ENCODE measurements around the gene MEFV.
"Not testable (repeated sequence)": the region's sequence is repeated elsewhere in the genome, so short reads cannot be mapped to it uniquely, and the experiment has no call there.

The MEFV gene

GRCh38 chr16:3223913-3224515 lies 32.4 kb downstream of the MEFV start:
- no peaks in the 10 kb centered on the region for H3K4me1 ChIP-seq (ENCODE audit: control insufficient read depth, insufficient read depth, low read length)
- H3K9me3 ChIP-seq (ENCODE audit: control insufficient read depth, low read length): peaks cover 8% of the 10 kb centered on the region
- WGBS, 2 experiments: 93 to 96% methylated on average over 7 to 10 of the region's 10 CpGs
- no peak overlapping the region for H3K27ac ChIP-seq (ENCODE audit: insufficient read depth, low read depth, low read length, poor library complexity, severe bottlenecking)
- H3K27me3 ChIP-seq (ENCODE audit: control insufficient read depth, insufficient read depth, low read length, poor library complexity, severe bottlenecking): no peaks in the 10 kb centered on the region
- H3K36me3 ChIP-seq (ENCODE audit: control insufficient read depth, insufficient read depth, low read length): peaks cover 36% of the 10 kb centered on the region
- H3K4me3 ChIP-seq (ENCODE audit: insufficient read depth, low read depth, low read length): no peak overlapping the region

GRCh38 chr16:3220839-3221238 lies 35.6 kb downstream of the MEFV start:
- WGBS, 2 experiments: 79 to 82% methylated on average over 9 to 10 of the region's 10 CpGs

GRCh38 chr16:3216263-3216640 lies 40.2 kb downstream of the MEFV start:
- no peak overlapping the region for H3K27ac ChIP-seq (ENCODE audit: insufficient read depth, low read depth, low read length, poor library complexity, severe bottlenecking)
- H3K4me1 ChIP-seq (ENCODE audit: control insufficient read depth, insufficient read depth, low read length): no peaks in the 10 kb centered on the region
- 61 to 63% methylated on average over 3 of the region's 3 CpGs for WGBS, 2 experiments

More at GRCh38 chr16:3220839-3221238, 35.6 kb downstream of the MEFV start:
- Histone ChIP-seq H3K4me1 (ENCODE audit: control insufficient read depth, insufficient read depth, low read length) (no peaks in the 10 kb centered on the region), H3K27ac (ENCODE audit: insufficient read depth, low read depth, low read length, poor library complexity, severe bottlenecking) (no peak overlapping the region), H3K4me3 (ENCODE audit: insufficient read depth, low read depth, low read length) (no peak overlapping the region), H3K36me3 (ENCODE audit: control insufficient read depth, insufficient read depth, low read length) (peaks cover 26% of the 10 kb centered on the region), H3K9me3 (ENCODE audit: control insufficient read depth, low read length) (peaks cover 8% of the 10 kb centered on the region), H3K27me3 (ENCODE audit: control insufficient read depth, insufficient read depth, low read length, poor library complexity, severe bottlenecking) (no peaks in the 10 kb centered on the region)

GRCh38 chr16:3215601-3216262 lies 40.7 kb downstream of the MEFV start:
- Histone ChIP-seq H3K36me3 (ENCODE audit: control insufficient read depth, insufficient read depth, low read length) (no peaks in the 10 kb centered on the region), H3K4me1 (ENCODE audit: control insufficient read depth, insufficient read depth, low read length) (no peaks in the 10 kb centered on the region), H3K9me3 (ENCODE audit: control insufficient read depth, low read length) (peaks cover 2% of the 10 kb centered on the region), H3K27ac (ENCODE audit: insufficient read depth, low read depth, low read length, poor library complexity, severe bottlenecking) (no peak overlapping the region), H3K27me3 (ENCODE audit: control insufficient read depth, insufficient read depth, low read length, poor library complexity, severe bottlenecking) (no peaks in the 10 kb centered on the region), H3K4me3 (ENCODE audit: insufficient read depth, low read depth, low read length) (no peak overlapping the region)
- 81 to 82% methylated on average over 11 of the region's 11 CpGs for WGBS, 2 experiments

More at GRCh38 chr16:3216263-3216640, 40.2 kb downstream of the MEFV start:
- Histone ChIP-seq H3K27me3 (ENCODE audit: control insufficient read depth, insufficient read depth, low read length, poor library complexity, severe bottlenecking) (no peaks in the 10 kb centered on the region), H3K36me3 (ENCODE audit: control insufficient read depth, insufficient read depth, low read length) (no peaks in the 10 kb centered on the region), H3K4me3 (ENCODE audit: insufficient read depth, low read depth, low read length) (no peak overlapping the region), H3K9me3 (ENCODE audit: control insufficient read depth, low read length) (peaks cover 2% of the 10 kb centered on the region)

GRCh38 chr16:3214904-3215600 lies 41.4 kb downstream of the MEFV start:
- Histone ChIP-seq H3K27ac (ENCODE audit: insufficient read depth, low read depth, low read length, poor library complexity, severe bottlenecking) (no peak overlapping the region), H3K9me3 (ENCODE audit: control insufficient read depth, low read length) (peaks cover 2% of the 10 kb centered on the region), H3K4me3 (ENCODE audit: insufficient read depth, low read depth, low read length) (no peak overlapping the region), H3K36me3 (ENCODE audit: control insufficient read depth, insufficient read depth, low read length) (no peaks in the 10 kb centered on the region), H3K27me3 (ENCODE audit: control insufficient read depth, insufficient read depth, low read length, poor library complexity, severe bottlenecking) (no peaks in the 10 kb centered on the region), H3K4me1 (ENCODE audit: control insufficient read depth, insufficient read depth, low read length) (no peaks in the 10 kb centered on the region)
- WGBS, 2 experiments: 56 to 64% methylated on average over 7 of the region's 7 CpGs

- H3K27ac ChIP-seq (ENCODE audit: insufficient read depth, low read depth, low read length, poor library complexity, severe bottlenecking): no peak overlapping the region
- no peaks in the 10 kb centered on the region for H3K27me3 ChIP-seq (ENCODE audit: control insufficient read depth, insufficient read depth, low read length, poor library complexity, severe bottlenecking)
- peaks cover 2% of the 10 kb centered on the region for H3K9me3 ChIP-seq (ENCODE audit: control insufficient read depth, low read length)
- no peak overlapping the region for H3K4me3 ChIP-seq (ENCODE audit: insufficient read depth, low read depth, low read length)
- 69 to 74% methylated on average over 1 of the region's 1 CpG for WGBS, 2 experiments
- no peaks in the 10 kb centered on the region for H3K4me1 ChIP-seq (ENCODE audit: control insufficient read depth, insufficient read depth, low read length)
- no peaks in the 10 kb centered on the region for H3K36me3 ChIP-seq (ENCODE audit: control insufficient read depth, insufficient read depth, low read length)
Observed at GRCh38 chr16:3212567-3212966, 43.9 kb downstream of the MEFV start.

GRCh38 chr16:3212006-3212405 lies 44.4 kb downstream of the MEFV start:
- H3K36me3 ChIP-seq (ENCODE audit: control insufficient read depth, insufficient read depth, low read length): no peaks in the 10 kb centered on the region
- 83 to 85% methylated on average over 3 of the region's 3 CpGs for WGBS, 2 experiments
- no peak overlapping the region for H3K27ac ChIP-seq (ENCODE audit: insufficient read depth, low read depth, low read length, poor library complexity, severe bottlenecking)
- H3K27me3 ChIP-seq (ENCODE audit: control insufficient read depth, insufficient read depth, low read length, poor library complexity, severe bottlenecking): no peaks in the 10 kb centered on the region
- H3K9me3 ChIP-seq (ENCODE audit: control insufficient read depth, low read length): peaks cover 2% of the 10 kb centered on the region
- no peak overlapping the region for H3K4me3 ChIP-seq (ENCODE audit: insufficient read depth, low read depth, low read length)
- H3K4me1 ChIP-seq (ENCODE audit: control insufficient read depth, insufficient read depth, low read length): no peaks in the 10 kb centered on the region

DNA sequence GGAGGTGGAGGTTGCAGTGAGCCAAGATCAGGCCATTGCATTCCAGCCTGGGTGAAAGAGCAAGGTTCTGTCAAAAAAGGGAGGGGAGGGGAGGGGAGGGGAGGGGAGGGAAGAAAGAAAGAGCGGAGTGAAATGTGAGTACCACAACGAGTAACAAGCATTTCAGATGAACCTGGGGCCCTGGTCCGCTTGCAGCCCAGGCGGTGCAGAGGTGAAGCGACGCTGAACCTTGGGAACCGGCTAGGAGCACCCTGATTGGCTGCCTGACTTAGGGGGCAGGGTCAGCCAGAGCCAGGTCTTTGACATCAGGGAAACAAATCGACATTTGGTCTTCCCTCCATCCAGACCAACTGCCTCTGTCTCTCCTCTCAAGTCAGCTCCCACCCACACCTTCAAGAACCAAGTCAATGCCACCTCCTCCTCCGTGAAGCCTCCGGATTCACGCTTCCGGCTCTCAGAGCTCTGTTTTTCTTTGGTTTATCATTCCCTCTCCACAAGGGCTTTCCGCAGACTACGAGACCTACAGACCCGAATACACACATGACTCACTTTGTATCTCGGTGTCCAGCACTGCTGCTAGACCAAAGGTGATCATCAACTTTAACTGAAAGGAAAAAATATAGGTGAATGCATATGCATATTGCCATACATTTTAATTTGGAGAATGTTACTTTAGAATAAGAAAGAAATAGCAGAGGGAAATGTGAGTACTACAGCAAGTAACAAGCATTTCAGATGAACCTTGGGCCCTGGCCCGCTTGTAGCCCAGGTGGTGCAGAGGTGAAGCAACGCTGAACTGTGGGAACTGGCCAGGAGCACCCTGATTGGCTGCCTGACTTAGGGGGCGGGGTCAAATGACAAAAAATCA lies 49.1 kb downstream of the MEFV start:
- Histone ChIP-seq H3K4me1 (ENCODE audit: control insufficient read depth, insufficient read depth, low read length) (no peaks in the 10 kb centered on the region), H3K36me3 (ENCODE audit: control insufficient read depth, insufficient read depth, low read length) (no peaks in the 10 kb centered on the region), H3K27me3 (ENCODE audit: control insufficient read depth, insufficient read depth, low read length, poor library complexity, severe bottlenecking) (no peaks in the 10 kb centered on the region), H3K9me3 (ENCODE audit: control insufficient read depth, low read length) (peaks cover 2% of the 10 kb centered on the region), H3K27ac (ENCODE audit: insufficient read depth, low read depth, low read length, poor library complexity, severe bottlenecking) (no peak overlapping the region), H3K4me3 (ENCODE audit: insufficient read depth, low read depth, low read length) (no peak overlapping the region)
- WGBS, 2 experiments: 64 to 68% methylated on average over 18 to 19 of the region's 19 CpGs

DNA sequence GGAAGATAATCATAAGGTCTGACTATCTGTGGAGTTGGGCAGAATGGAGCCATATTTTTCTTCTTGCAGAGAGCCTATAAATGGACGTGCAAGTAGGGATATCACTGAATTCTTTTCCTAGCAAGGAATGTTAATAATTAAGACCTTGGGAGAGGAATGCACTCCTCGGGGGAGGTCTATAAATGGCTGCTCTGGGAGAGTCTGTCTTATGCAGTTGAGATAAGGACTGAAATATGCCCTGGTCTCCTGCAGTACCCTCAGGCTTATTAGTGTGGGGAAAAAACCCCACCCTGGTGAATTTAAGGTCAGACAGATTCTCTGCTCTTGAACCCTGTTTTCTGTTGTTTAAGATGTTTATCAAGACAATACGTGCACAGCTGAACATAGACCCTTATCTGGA lies 50.5 kb downstream of the MEFV start:
- not testable (repeated sequence) for H3K27ac ChIP-seq (ENCODE audit: insufficient read depth, low read depth, low read length, poor library complexity, severe bottlenecking); H3K27me3 ChIP-seq (ENCODE audit: control insufficient read depth, insufficient read depth, low read length, poor library complexity, severe bottlenecking); H3K4me1 ChIP-seq (ENCODE audit: control insufficient read depth, insufficient read depth, low read length); H3K9me3 ChIP-seq (ENCODE audit: control insufficient read depth, low read length); H3K36me3 ChIP-seq (ENCODE audit: control insufficient read depth, insufficient read depth, low read length); H3K4me3 ChIP-seq (ENCODE audit: insufficient read depth, low read depth, low read length)
- WGBS, 2 experiments: 65 to 79% methylated on average over 3 of the region's 3 CpGs
